A673 (cell line): ENCODE measurements around the gene SYT13. TPM values are rescaled to one million over a fixed set of nuclear protein-coding genes. Genes with fewer than 3 reads are reported as not detected.

Experiments
- BruUV-seq: library from RNA; stranded (reverse); fragments of 400-500 nt; replicated peaks from 2 replicates; lab custom pipeline; 2021; lab: Mats Ljungman, UMichigan
- CTCF ChIA-PET: fragments of 300-600 bp; sonication (Branson Sonifier 250); formaldehyde crosslinking; loops from one replicate; lab custom pipeline; 2022; ENCODE audit warnings: antibody characterized with exemption; lab: Charles Lee
- POLR2A ChIA-PET: fragments of 300-600 bp; sonication (Branson Sonifier 250); formaldehyde crosslinking; loops from one replicate; lab custom pipeline; 2022; ENCODE audit warnings: antibody characterized with exemption; ENCODE audit not compliant: low non-redundant PET; lab: Charles Lee
- DNase-seq: peaks from one replicate; pipeline ENCODE4 v3.0.0-alpha.2; 2015; ENCODE audit warnings: low spot score
- H3K27ac ChIP-seq: fragments of 200-600 bp; sonication (generic); 2 replicates; pipeline ENCODE4 v1.5.1; 2016; ENCODE audit warnings: mixed run types, low read depth, mild to moderate bottlenecking, mixed read lengths, antibody characterized with exemption, low read length; ENCODE audit not compliant: poor library complexity, severe bottlenecking
- H3K27me3 ChIP-seq: fragments of 200-600 bp; sonication (generic); replicated peaks from 2 replicates; pipeline ENCODE4 v1.6.1; 2017; ENCODE audit warnings: mixed run types, low read depth, mild to moderate bottlenecking, mixed read lengths, antibody characterized with exemption, low read length; ENCODE audit not compliant: insufficient read depth, poor library complexity
- H3K36me3 ChIP-seq: fragments of 200-600 bp; sonication (generic); 2 replicates; pipeline ENCODE4 v1.6.1; 2016; ENCODE audit warnings: mixed run types, mild to moderate bottlenecking, mixed read lengths, antibody characterized with exemption, low read length; ENCODE audit not compliant: insufficient read depth, poor library complexity, severe bottlenecking
- H3K4me1 ChIP-seq: fragments of 200-600 bp; sonication (generic); 2 replicates; pipeline ENCODE4 v1.6.1; 2017; ENCODE audit warnings: mixed run types, mild to moderate bottlenecking, mixed read lengths, antibody characterized with exemption, low read length; ENCODE audit not compliant: insufficient read depth, poor library complexity, severe bottlenecking
- H3K4me3 ChIP-seq: fragments of 200-600 bp; sonication (generic); 2 replicates; pipeline ENCODE4 v1.5.1; 2016; ENCODE audit warnings: low read depth, mixed run types, mild to moderate bottlenecking, mixed read lengths, low read length; ENCODE audit not compliant: poor library complexity, severe bottlenecking
- H3K9me3 ChIP-seq: fragments of 200-600 bp; sonication (generic); 2 replicates; pipeline ENCODE4 v1.6.1; 2016; ENCODE audit warnings: mixed run types, low read depth, mild to moderate bottlenecking, mixed read lengths, antibody characterized with exemption, low read length; ENCODE audit not compliant: poor library complexity, severe bottlenecking
- CTCF ChIP-seq: fragments of 300-800, 200-600 bp; sonication (generic); conservative IDR thresholded peaks from 2 replicates; pipeline ENCODE4 v1.5.1; 2017; ENCODE audit warnings: low read depth, mild to moderate bottlenecking, antibody characterized with exemption, low read length, moderate library complexity, mixed read lengths
- EZH2 ChIP-seq: fragments of 200-600 bp; sonication (generic); IDR thresholded peaks from 2 replicates; pipeline ENCODE4 v1.6.1; 2017; ENCODE audit warnings: borderline replicate concordance, low read depth, mild to moderate bottlenecking, mixed read lengths, antibody characterized with exemption, low read length; ENCODE audit not compliant: poor library complexity, severe bottlenecking
- intact Hi-C: fragments of 100-400 bp; cut with micrococcal nuclease; formaldehyde crosslinking; loops from one replicate; pipeline ENCODE4 v1.10.0; 2022; ENCODE audit not compliant: unreplicated experiment
- total RNA-seq: library from RNA; stranded (reverse); gene quantifications from 2 replicates; pipeline ENCODE4 v1.2.3, GENCODE V29; 2021

Gene SYT13
- total RNA-seq, 1 experiment from 2014 or later: 0.30 TPM

DNA sequence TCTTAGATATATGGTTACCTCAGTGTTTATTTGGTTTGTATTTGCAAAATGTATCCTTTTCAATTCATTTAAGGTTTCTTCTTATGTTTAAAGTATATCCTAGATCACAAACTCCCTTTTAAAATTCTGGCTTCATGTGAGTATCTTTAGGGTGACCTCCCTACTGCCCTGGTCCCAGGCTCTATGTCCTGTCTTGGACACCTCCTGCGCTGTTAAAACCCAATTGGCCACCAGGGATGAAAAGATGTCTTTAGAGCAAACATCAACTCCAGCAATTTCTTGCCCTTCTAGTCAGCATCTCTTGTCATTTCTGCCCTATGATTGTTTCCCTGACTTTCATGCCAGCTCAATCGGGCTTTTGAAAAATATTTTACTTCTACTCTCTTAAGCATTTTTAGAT, 28.8 kb upstream of the SYT13 start:
- CTCF ChIA-PET: no interaction called here

DNA sequence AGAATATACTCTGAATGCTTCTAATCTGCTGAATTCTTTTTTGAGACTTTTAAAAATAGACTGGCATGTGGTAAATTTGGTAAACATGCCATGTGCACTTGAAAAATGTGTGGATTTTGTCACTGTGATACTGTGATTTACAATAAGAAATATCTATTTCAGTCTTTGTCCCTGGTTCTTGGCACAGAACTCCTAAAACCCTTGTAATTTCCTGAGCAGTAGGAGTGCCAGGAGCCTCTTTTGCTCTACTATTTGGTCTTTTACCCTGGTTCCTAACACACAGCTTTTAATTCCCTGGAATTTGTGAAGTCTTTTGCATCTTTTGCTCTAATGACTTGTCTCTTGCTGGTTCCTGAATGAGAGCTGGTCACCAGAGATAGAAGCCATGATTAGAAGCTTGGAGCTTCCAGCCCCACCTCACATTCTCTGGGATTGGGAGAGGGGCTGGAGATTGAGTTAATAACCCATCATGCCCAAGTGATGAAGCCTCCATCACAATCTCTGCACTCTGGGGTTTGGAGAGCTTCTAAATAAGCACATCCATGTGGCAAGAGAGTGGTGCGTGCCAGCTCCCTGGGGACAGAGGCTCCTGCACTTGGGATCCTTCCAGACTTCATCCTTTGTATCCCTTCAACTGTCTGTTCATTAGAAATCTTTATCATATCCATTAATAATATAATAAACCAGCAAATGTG, 27.2 kb upstream of the SYT13 start:
- no TSS peak for BruUV-seq
- TF ChIP-seq CTCF: no peak
- no peak for TF ChIP-seq EZH2
- intact Hi-C loops: no loop called here
- DNase-seq: no peak
- Histone ChIP-seq H3K27me3 (peaks cover 39% of the 10 kb centered on the region), H3K4me3 (no peak overlapping the region), H3K36me3 (no peaks in the 10 kb centered on the region), H3K9me3 (no peaks in the 10 kb centered on the region), H3K27ac (no peak overlapping the region), H3K4me1 (no peaks in the 10 kb centered on the region)
- CTCF ChIA-PET: interaction anchor here (0.6 kb wide), 1 partner anchor 77 kb away, joined by 4 read pairs; no protein-coding TSS in a partner anchor
- POLR2A ChIA-PET: no interaction called here

More for the DNA sequence above, 28.8 kb upstream of the SYT13 start:
- intact Hi-C loops: no loop called here
- POLR2A ChIA-PET: no interaction called here
- no peaks in the 10 kb centered on the region for H3K4me1 ChIP-seq
- no peak overlapping the region for H3K27ac ChIP-seq
- no peaks in the 10 kb centered on the region for H3K9me3 ChIP-seq
- no TSS peak for BruUV-seq
- no peak for DNase-seq
- H3K36me3 ChIP-seq: no peaks in the 10 kb centered on the region
- H3K27me3 ChIP-seq: peaks cover 37% of the 10 kb centered on the region
- no peak for TF ChIP-seq EZH2
- H3K4me3 ChIP-seq: no peak overlapping the region

GRCh38 chr11:45305874-45306623, 19.9 kb upstream of the SYT13 start:
- Histone ChIP-seq H3K27ac (no peak overlapping the region), H3K4me3 (no peak overlapping the region), H3K4me1 (no peaks in the 10 kb centered on the region), H3K36me3 (no peaks in the 10 kb centered on the region), H3K9me3 (no peaks in the 10 kb centered on the region), H3K27me3 (peaks cover 28% of the 10 kb centered on the region)
- DNase-seq: no peak
- CTCF ChIA-PET: interaction anchor here (0.6 kb wide), 1 partner anchor 307 kb away, joined by 3 read pairs; no protein-coding TSS in a partner anchor
- POLR2A ChIA-PET: no interaction called here
- TF ChIP-seq CTCF: no peak
- TF ChIP-seq EZH2: no peak
- intact Hi-C loops: no loop called here
- no TSS peak for BruUV-seq
